BJ (cell line): ENCODE measurements around the gene CLEC16A. TPM values are rescaled to one million over a fixed set of nuclear protein-coding genes. Genes with fewer than 3 reads are reported as not detected.

ENCODE experiments used
- CTCF ChIA-PET: fragments of 350-600 bp; formaldehyde crosslinking; extraction: SDS; loops from one replicate; lab custom pipeline; 2021; ENCODE audit warnings: antibody characterized with exemption, inconsistent platforms; lab: Yijun Ruan, JAX
- POLR2A ChIA-PET: fragments of 300-600 bp; sonication (Branson Sonifier 250); formaldehyde crosslinking; extraction: SDS; loops from one replicate; lab custom pipeline; 2021; ENCODE audit warnings: antibody characterized with exemption; lab: Charles Lee
- DNase-seq: peaks from one replicate; pipeline ENCODE4 v3.0.0-alpha.2; 2011; ENCODE audit warnings: low read depth
- H3K27me3 ChIP-seq: 2 replicates; pipeline ENCODE4 v1.6.0; 2011; ENCODE audit warnings: low read length; ENCODE audit not compliant: control insufficient read depth, insufficient read depth
- H3K36me3 ChIP-seq: 2 replicates; pipeline ENCODE4 v1.5.1; 2011; ENCODE audit warnings: low read length; ENCODE audit not compliant: control insufficient read depth, insufficient read depth
- H3K4me3 ChIP-seq: 2 replicates; pipeline ENCODE4 v1.5.1; 2011; ENCODE audit warnings: low read depth, mild to moderate bottlenecking, control low read depth, low read length
- CTCF ChIP-seq: IDR thresholded peaks from 2 replicates; pipeline ENCODE4 v1.5.1; 2011; ENCODE audit warnings: low read depth, mild to moderate bottlenecking, control low read depth, inconsistent platforms, low read length, moderate library complexity; ENCODE audit not compliant: insufficient read depth
- polyA plus RNA-seq: library from polyadenylated mRNA; depleted of rRNA; stranded (reverse); fragments of >200 nt; gene quantifications from 2 replicates; pipeline ENCODE4 v1.2.3, GENCODE V29; 2011

CLEC16A gene
- polyA plus RNA-seq, 1 experiment, result 8.7 TPM

- Histone ChIP-seq H3K4me3 (no peak overlapping the region), H3K27me3 (no peaks in the 10 kb centered on the region), H3K36me3 (peaks cover 3% of the 10 kb centered on the region; the same call in 1 of the 2 replicates)
- CTCF ChIA-PET, result interaction anchor here (1.3 to 1.8 kb wide), 3 partner anchors 10 to 163 kb away, joined by 3 to 6 read pairs (median 4); partner anchors contain the start of gene SOCS1
- POLR2A ChIA-PET, result no interaction called here
- DNase-seq, result no peak
- no peak for TF ChIP-seq CTCF
Measured at GRCh38 chr16:11092788-11093571, 148.6 kb downstream of the CLEC16A start.

GRCh38 chr16:11093572-11094074 is 149.3 kb downstream of the CLEC16A start:
- no peak for TF ChIP-seq CTCF
- H3K27me3 ChIP-seq, result no peaks in the 10 kb centered on the region
- POLR2A ChIA-PET, result no interaction called here
- CTCF ChIA-PET, result interaction anchor here (1.0 to 1.3 kb wide), 5 partner anchors 9 to 163 kb away, joined by 3 to 4 read pairs (median 3); partner anchors contain the start of gene SOCS1
- H3K4me3 ChIP-seq, result no peak overlapping the region
- no peak for DNase-seq
- peaks cover 3% of the 10 kb centered on the region; the same call in 1 of the 2 replicates for H3K36me3 ChIP-seq

GRCh38 chr16:11094075-11094856 is 149.9 kb downstream of the CLEC16A start:
- no peak overlapping the region for H3K4me3 ChIP-seq
- no peak for DNase-seq
- H3K36me3 ChIP-seq, result peaks cover 3% of the 10 kb centered on the region; the same call in 1 of the 2 replicates
- H3K27me3 ChIP-seq, result no peaks in the 10 kb centered on the region
- TF ChIP-seq CTCF, result no peak
- ChIA-PET CTCF (interaction anchor here (1.0 to 1.3 kb wide), 3 partner anchors 8 to 130 kb away, joined by 3 to 4 read pairs (median 3); no protein-coding TSS in a partner anchor), POLR2A (no interaction called here)

- no peak for TF ChIP-seq CTCF
Measured at GRCh38 chr16:11094857-11095565, 150.6 kb downstream of the CLEC16A start.

More at GRCh38 chr16:11094857-11095565, 150.6 kb downstream of the CLEC16A start:
- Histone ChIP-seq H3K4me3 (no peak overlapping the region), H3K36me3 (peaks cover 3% of the 10 kb centered on the region; the same call in 1 of the 2 replicates), H3K27me3 (no peaks in the 10 kb centered on the region)
- DNase-seq, result no peak
- CTCF ChIA-PET, result interaction anchor here (1.2 to 1.3 kb wide), 2 partner anchors 14 to 131 kb away, joined by 3 to 4 read pairs; no protein-coding TSS in a partner anchor
- POLR2A ChIA-PET, result interaction anchor here (0.6 kb wide), 1 partner anchor 9 kb away, joined by 3 read pairs; no protein-coding TSS in a partner anchor
